Activated CD4-positive, alpha-beta T cell treated with anti-CD3 and anti-CD28 coated beads, Interleukin-2, Interleukin-4, amounts not matched to agents 100 ng/mL and 50 ng/mL, durations not matched to agents 16 hours and 8 hours (primary cell): Measurements from ENCODE around the gene ZNF844.
"Not testable (repeated sequence)": the region's sequence is repeated elsewhere in the genome, so short reads cannot be mapped to it uniquely, and the experiment has no call there.

Experiments used
- DNase-seq: peaks from one replicate; pipeline ENCODE4 v3.0.0-alpha.2; 2020; ENCODE audit warnings: low spot score

The ZNF844 gene

GRCh38 chr19:12064590-12065538, at the start of gene ZNF844:
Gene ZNF844, plus strand, starts transcription at chr19:12064731. Its CDS starts 143 bp downstream, at chr19:12064874.
- peak; percentile 32 for DNase-seq

GRCh38 chr19:12015015-12015752, 49.3 kb upstream of the ZNF844 start:
- DNase-seq: no peak

- DNase-seq: no peak
These were observed 48.8 kb upstream of the ZNF844 start for GRCh38 chr19:12015753-12016116.

- no peak for DNase-seq
These were observed 30.3 kb upstream of the ZNF844 start for GRCh38 chr19:12034198-12034597.

- no peak for DNase-seq
These were observed 29.9 kb upstream of the ZNF844 start for GRCh38 chr19:12034620-12035019.

GRCh38 chr19:12035220-12036172, 29.0 kb upstream of the ZNF844 start, which contains the start of gene ZNF433:
Gene ZNF433, minus strand, starts transcription at chr19:12035679. Its CDS starts 140 bp downstream, at chr19:12035539.
- peak; percentile 11 for DNase-seq

GRCh38 chr19:12042893-12043292, 21.6 kb upstream of the ZNF844 start:
- no peak for DNase-seq

- DNase-seq: no peak
These were observed 20.6 kb upstream of the ZNF844 start for GRCh38 chr19:12043752-12044422.

- DNase-seq: no peak
These were observed 16.7 kb upstream of the ZNF844 start for GRCh38 chr19:12047868-12048267.

- no peak for DNase-seq
These were observed 12.4 kb upstream of the ZNF844 start for GRCh38 chr19:12052091-12052496.

GRCh38 chr19:12052497-12053169, 11.9 kb upstream of the ZNF844 start, which contains the start of gene ZNF878:
Gene ZNF878, minus strand, starts transcription at chr19:12052961. Its CDS starts 160 bp downstream, at chr19:12052801.
- peak; percentile 29 for DNase-seq

GRCh38 chr19:12055784-12056183, 8.7 kb upstream of the ZNF844 start:
- DNase-seq: no peak

GRCh38 chr19:12075538-12076139, 11.1 kb downstream of the ZNF844 start:
- DNase-seq: no peak

GRCh38 chr19:12076331-12076730, 11.8 kb downstream of the ZNF844 start:
- DNase-seq: not testable (repeated sequence)

- DNase-seq: no peak
These were observed 12.8 kb downstream of the ZNF844 start for GRCh38 chr19:12077375-12077774.

- DNase-seq: not testable (repeated sequence)
These were observed 18.8 kb downstream of the ZNF844 start for GRCh38 chr19:12083336-12083735.

GRCh38 chr19:12085074-12085818, 20.7 kb downstream of the ZNF844 start:
- no peak for DNase-seq

GRCh38 chr19:12090807-12091206, 26.3 kb downstream of the ZNF844 start:
- DNase-seq: peak; percentile 47
